ENCODE measurements around the gene GRID1.

DNA sequence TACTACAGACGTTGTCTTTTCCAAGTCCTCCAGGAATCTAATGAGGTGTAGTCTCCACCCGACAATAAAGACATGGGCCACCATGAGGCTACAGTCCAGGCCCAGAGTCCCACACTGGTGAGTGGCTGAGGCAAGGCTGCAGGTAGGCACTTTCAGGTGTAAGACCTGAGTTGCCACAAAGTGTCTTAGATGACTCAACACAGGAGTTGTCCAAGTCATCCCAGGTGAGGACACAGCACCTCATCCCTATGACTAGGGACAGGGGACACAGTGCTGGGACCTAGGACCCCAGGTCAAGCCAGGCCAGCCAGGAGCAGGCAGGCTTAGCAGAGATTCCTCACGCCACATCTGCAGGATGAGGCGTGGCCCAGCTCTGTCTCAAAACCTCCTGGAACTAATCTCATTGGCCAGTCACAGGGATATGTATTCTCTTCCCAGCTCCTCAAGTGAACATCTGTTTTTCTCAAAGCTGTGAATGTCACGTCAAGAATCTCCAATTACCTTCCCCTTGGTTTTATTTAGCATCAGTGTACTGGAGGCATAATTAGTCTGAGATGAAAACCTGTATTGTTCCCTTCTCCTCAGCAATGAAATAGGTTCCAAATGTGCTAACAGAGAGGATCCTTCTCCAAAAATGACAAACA, 254.6 kb downstream of the GRID1 start:
- TF ChIP-seq, protein P1, sequence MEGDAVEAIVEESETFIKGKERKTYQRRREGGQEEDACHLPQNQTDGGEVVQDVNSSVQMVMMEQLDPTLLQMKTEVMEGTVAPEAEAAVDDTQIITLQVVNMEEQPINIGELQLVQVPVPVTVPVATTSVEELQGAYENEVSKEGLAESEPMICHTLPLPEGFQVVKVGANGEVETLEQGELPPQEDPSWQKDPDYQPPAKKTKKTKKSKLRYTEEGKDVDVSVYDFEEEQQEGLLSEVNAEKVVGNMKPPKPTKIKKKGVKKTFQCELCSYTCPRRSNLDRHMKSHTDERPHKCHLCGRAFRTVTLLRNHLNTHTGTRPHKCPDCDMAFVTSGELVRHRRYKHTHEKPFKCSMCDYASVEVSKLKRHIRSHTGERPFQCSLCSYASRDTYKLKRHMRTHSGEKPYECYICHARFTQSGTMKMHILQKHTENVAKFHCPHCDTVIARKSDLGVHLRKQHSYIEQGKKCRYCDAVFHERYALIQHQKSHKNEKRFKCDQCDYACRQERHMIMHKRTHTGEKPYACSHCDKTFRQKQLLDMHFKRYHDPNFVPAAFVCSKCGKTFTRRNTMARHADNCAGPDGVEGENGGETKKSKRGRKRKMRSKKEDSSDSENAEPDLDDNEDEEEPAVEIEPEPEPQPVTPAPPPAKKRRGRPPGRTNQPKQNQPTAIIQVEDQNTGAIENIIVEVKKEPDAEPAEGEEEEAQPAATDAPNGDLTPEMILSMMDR (optimal IDR thresholded peaks at IDR 0.05 in 1 of 3, IDR thresholded peaks at IDR 0.05 in 1 of 3, conservative IDR thresholded peaks at IDR 0.05 in 1 of 3; ENCODE audit: extremely low read depth in 1 of 3, insufficient read depth in 2 of 3, low read length in 3 of 3): no peak
- no peak for TF ChIP-seq EZH2 (IDR thresholded peaks at IDR 0.05; ENCODE audit: low read length)
